HepG2 (cell line): Measurements from ENCODE around the gene CTDP1. TPM values are rescaled to one million over a fixed set of nuclear protein-coding genes. Genes with fewer than 3 reads are reported as not detected.

Experiments
- AKNA ChIP-seq: sonication (generic); formaldehyde crosslinking; IDR thresholded peaks from 2 replicates; pipeline ENCODE4 v1.4.0; 2020; ENCODE audit warnings: missing genetic modification reagents, borderline replicate concordance
- ATF2 ChIP-seq: sonication (generic); formaldehyde crosslinking; IDR thresholded peaks from 2 replicates; pipeline ENCODE4 v1.4.0; 2020; ENCODE audit warnings: missing genetic modification reagents
- CENPBD1 ChIP-seq: sonication (generic); formaldehyde crosslinking; IDR thresholded peaks from 2 replicates; pipeline ENCODE4 v1.8.0; 2022; ENCODE audit warnings: missing genetic modification reagents, low read depth, mild to moderate bottlenecking, borderline replicate concordance
- ETV6 ChIP-seq: sonication (generic); formaldehyde crosslinking; conservative IDR thresholded peaks from 2 replicates; pipeline ENCODE4 v1.4.0; 2020; ENCODE audit warnings: missing genetic modification reagents
- GZF1 ChIP-seq: sonication (generic); formaldehyde crosslinking; IDR thresholded peaks from 2 replicates; pipeline ENCODE4 v1.5.1; 2020; ENCODE audit warnings: mild to moderate bottlenecking, missing genetic modification reagents
- NR2F6 ChIP-seq, 2 experiments: IDR thresholded peaks; 2 replicates each; pipeline ENCODE4 v1.6.1; 2016; ENCODE audit warnings: antibody characterized with exemption in 1 of 2, mild to moderate bottlenecking in 1 of 2
- PHF5A ChIP-seq: IDR thresholded peaks from one replicate; pipeline ENCODE4 v1.6.1; 2018; ENCODE audit warnings: low read depth, missing genetic modification reagents; ENCODE audit not compliant: unreplicated experiment
- PHF8 ChIP-seq: sonication (generic); formaldehyde crosslinking; IDR thresholded peaks from 2 replicates; pipeline ENCODE4 v1.5.0; 2020; ENCODE audit warnings: missing genetic modification reagents
- REXO4 ChIP-seq: sonication (generic); formaldehyde crosslinking; IDR thresholded peaks from 2 replicates; pipeline ENCODE4 v1.8.0; 2022; ENCODE audit warnings: missing genetic modification reagents, mild to moderate bottlenecking, borderline replicate concordance
- SNAPC2 ChIP-seq: sonication (generic); formaldehyde crosslinking; IDR thresholded peaks from 2 replicates; pipeline ENCODE4 v1.8.1; 2022; ENCODE audit warnings: mild to moderate bottlenecking, missing genetic modification reagents
- SP140L ChIP-seq: sonication (generic); formaldehyde crosslinking; IDR thresholded peaks from 2 replicates; pipeline ENCODE4 v1.4.0; 2020; ENCODE audit warnings: missing genetic modification reagents, borderline replicate concordance
- ZNF609 ChIP-seq: sonication (generic); formaldehyde crosslinking; IDR thresholded peaks from 2 replicates; pipeline ENCODE4 v1.4.0; 2020; ENCODE audit warnings: mild to moderate bottlenecking, missing genetic modification reagents, borderline replicate concordance
- ZNF878 ChIP-seq: sonication (generic); formaldehyde crosslinking; IDR thresholded peaks from 2 replicates; pipeline ENCODE4 v1.8.1; 2023; ENCODE audit warnings: mild to moderate bottlenecking, missing genetic modification reagents, moderate library complexity
- polyA plus RNA-seq, 8 experiments: library from polyadenylated mRNA; depleted of rRNA in 3 of 8; stranded (reverse) in 7 of 8; unstranded in 1 of 8; fragments of >200 nt; fragmentation: Illumina TruSeq in 4 of 8; extraction: Trizol in 4 of 8; gene quantifications; 2 replicates each; pipeline versions ENCODE4 v1.2.1 to v1.2.3, GENCODE V29; 2011 to 2016; ENCODE audit warnings: low read depth in 4 of 8, missing spikeins in 1 of 8, mixed read lengths in 1 of 8; ENCODE audit not compliant: insufficient read depth in 1 of 8
- total RNA-seq, 5 experiments: library from RNA; depleted of rRNA; stranded (reverse); fragments of >200 nt; fragmentation: Illumina TruSeq; extraction: Trizol; gene quantifications; 2 replicates each; pipeline ENCODE4 v1.2.3, GENCODE V29; 2016; ENCODE audit warnings: low read depth in 1 of 5

Gene CTDP1
- total and polyA plus RNA-seq, 2 of the 13 experiments (the other 11 are each of a cell fraction or from before 2014, with no cell fraction given), result 6.9 to 11.0 TPM

- TF ChIP-seq SP140L, result no peak
- no peak; the same call in none of the 2 replicates for TF ChIP-seq ATF2 (CRISPR knock-in tag)
- no peak for TF ChIP-seq GZF1 (CRISPR knock-in tag)
- no peak for TF ChIP-seq NR2F6 (IDR thresholded peaks at IDR 0.05)
- TF ChIP-seq NR2F6 (CRISPR knock-in tag; IDR thresholded peaks at IDR 0.05), result peak; percentile 66
- TF ChIP-seq ZNF609 (CRISPR knock-in tag), result peak; percentile 72
- TF ChIP-seq ETV6 (CRISPR knock-in tag), result peak; percentile 92
- peak; percentile 85 for TF ChIP-seq PHF8 (CRISPR knock-in tag)
- TF ChIP-seq CENPBD1 (CRISPR knock-in tag), result no peak; the same call in 1 of the 2 replicates
- peak; percentile 80; the same call in 1 of the 2 replicates for TF ChIP-seq SNAPC2
- TF ChIP-seq PHF5A (CRISPR knock-in tag), result peak; percentile 62
- TF ChIP-seq AKNA (CRISPR knock-in tag), result no peak
- no peak for TF ChIP-seq REXO4
- peak; percentile 77; the same call in 1 of the 2 replicates for TF ChIP-seq ZNF878
These were observed 695 bp upstream of the CTDP1 start (continued) for GRCh38 chr18:79678665-79679551.
